GM19025 (cell line): Measurements from ENCODE around the gene GSN.
A peak's percentile ranks its signal among the peaks of the same experiment; 100 is the strongest.

Experiments used
- ATAC-seq: cut with Tn5 transposase; IDR thresholded peaks from one replicate; pipeline ENCODE4 v1.9.1; 2021; ENCODE audit warnings: mild to moderate bottlenecking, low read depth, moderate library complexity; ENCODE audit not compliant: unreplicated experiment

GSN gene

GRCh38 chr9:121267689-121268597 is at the start of gene GSN:
GSN (plus strand) TSS chr9:121268162; CDS start chr9:121301972, 33,810 bp downstream.
- ATAC-seq = peak; percentile 87

GRCh38 chr9:121218357-121219027 is 49.5 kb upstream of the GSN start:
- ATAC-seq = no peak

GRCh38 chr9:121219530-121219929 is 48.4 kb upstream of the GSN start:
- ATAC-seq = no peak

- no peak for ATAC-seq
Observed at GRCh38 chr9:121220996-121221663, 46.8 kb upstream of the GSN start.

- no peak for ATAC-seq
Observed at GRCh38 chr9:121221664-121222055, 46.3 kb upstream of the GSN start.

- no peak for ATAC-seq
Observed at GRCh38 chr9:121222524-121223171, 45.3 kb upstream of the GSN start.

GRCh38 chr9:121225240-121225639 is 42.7 kb upstream of the GSN start:
- no peak for ATAC-seq

- no peak for ATAC-seq
Observed at GRCh38 chr9:121226175-121226574, 41.8 kb upstream of the GSN start.

- no peak for ATAC-seq
Observed at GRCh38 chr9:121227862-121228261, 40.1 kb upstream of the GSN start.

- ATAC-seq = no peak
Observed at GRCh38 chr9:121230256-121230655, 37.7 kb upstream of the GSN start.

- no peak for ATAC-seq
Observed at GRCh38 chr9:121232251-121232650, 35.7 kb upstream of the GSN start.

GRCh38 chr9:121233906-121234831 is 33.8 kb upstream of the GSN start:
- ATAC-seq = no peak

GRCh38 chr9:121234832-121235161 is 33.2 kb upstream of the GSN start:
- ATAC-seq = no peak

GRCh38 chr9:121235512-121235911 is 32.5 kb upstream of the GSN start:
- no peak for ATAC-seq

- no peak for ATAC-seq
Observed at GRCh38 chr9:121237916-121238315, 30.0 kb upstream of the GSN start.

- ATAC-seq = no peak
Observed at GRCh38 chr9:121239071-121239470, 28.9 kb upstream of the GSN start.

- no peak for ATAC-seq
Observed at GRCh38 chr9:121239851-121240250, 28.1 kb upstream of the GSN start.

- no peak for ATAC-seq
Observed at GRCh38 chr9:121240472-121241135, 27.4 kb upstream of the GSN start.

- no peak for ATAC-seq
Observed at GRCh38 chr9:121242219-121242958, 25.6 kb upstream of the GSN start.
